ENCODE measurements around the gene SOCS6.

SOCS6 gene

GRCh38 chr18:70295192-70296188 lies 6.6 kb downstream of the SOCS6 start:
- no peak overlapping the region for H3K4me3 ChIP-seq (IDR thresholded peaks at IDR 0.05; ENCODE audit: insufficient read depth, low read depth, low read length)
- H3K9ac ChIP-seq, result no peak overlapping the region
- TF ChIP-seq, protein P1, sequence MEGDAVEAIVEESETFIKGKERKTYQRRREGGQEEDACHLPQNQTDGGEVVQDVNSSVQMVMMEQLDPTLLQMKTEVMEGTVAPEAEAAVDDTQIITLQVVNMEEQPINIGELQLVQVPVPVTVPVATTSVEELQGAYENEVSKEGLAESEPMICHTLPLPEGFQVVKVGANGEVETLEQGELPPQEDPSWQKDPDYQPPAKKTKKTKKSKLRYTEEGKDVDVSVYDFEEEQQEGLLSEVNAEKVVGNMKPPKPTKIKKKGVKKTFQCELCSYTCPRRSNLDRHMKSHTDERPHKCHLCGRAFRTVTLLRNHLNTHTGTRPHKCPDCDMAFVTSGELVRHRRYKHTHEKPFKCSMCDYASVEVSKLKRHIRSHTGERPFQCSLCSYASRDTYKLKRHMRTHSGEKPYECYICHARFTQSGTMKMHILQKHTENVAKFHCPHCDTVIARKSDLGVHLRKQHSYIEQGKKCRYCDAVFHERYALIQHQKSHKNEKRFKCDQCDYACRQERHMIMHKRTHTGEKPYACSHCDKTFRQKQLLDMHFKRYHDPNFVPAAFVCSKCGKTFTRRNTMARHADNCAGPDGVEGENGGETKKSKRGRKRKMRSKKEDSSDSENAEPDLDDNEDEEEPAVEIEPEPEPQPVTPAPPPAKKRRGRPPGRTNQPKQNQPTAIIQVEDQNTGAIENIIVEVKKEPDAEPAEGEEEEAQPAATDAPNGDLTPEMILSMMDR (conservative IDR thresholded peaks at IDR 0.05; ENCODE audit: low read depth, low read length), result no peak
- H4K20me1 ChIP-seq (ENCODE audit: insufficient read depth), result peaks cover 19% of the 10 kb centered on the region
- peaks cover 98% of the 10 kb centered on the region for H3K79me2 ChIP-seq (ENCODE audit: insufficient read depth, low read depth)
- no peak overlapping the region for H3K4me2 ChIP-seq
- no peak overlapping the region for H2AFZ ChIP-seq (ENCODE audit: low read depth)
- H3K27ac ChIP-seq, result no peak overlapping the region
- no peaks in the 10 kb centered on the region for H3K27me3 ChIP-seq (ENCODE audit: insufficient read depth, low read depth)
- H3K36me3 ChIP-seq (ENCODE audit: insufficient read depth), result no peaks in the 10 kb centered on the region
- peaks cover 25% of the 10 kb centered on the region for H3K4me1 ChIP-seq (ENCODE audit: low read depth, poor library complexity, severe bottlenecking)

GRCh38 chr18:70296289-70296688 lies 7.4 kb downstream of the SOCS6 start:
- H3K9ac ChIP-seq, result no peak overlapping the region
- H3K36me3 ChIP-seq (ENCODE audit: insufficient read depth), result no peaks in the 10 kb centered on the region
- TF ChIP-seq, protein P1 (conservative IDR thresholded peaks at IDR 0.05; ENCODE audit: low read depth, low read length), result no peak
- H4K20me1 ChIP-seq (ENCODE audit: insufficient read depth), result peaks cover 19% of the 10 kb centered on the region
- H3K4me2 ChIP-seq, result no peak overlapping the region
- H3K27ac ChIP-seq, result no peak overlapping the region
- peaks cover 98% of the 10 kb centered on the region for H3K79me2 ChIP-seq (ENCODE audit: insufficient read depth, low read depth)
- peaks cover 20% of the 10 kb centered on the region for H3K4me1 ChIP-seq (ENCODE audit: low read depth, poor library complexity, severe bottlenecking)
- no peaks in the 10 kb centered on the region for H3K27me3 ChIP-seq (ENCODE audit: insufficient read depth, low read depth)
- no peak overlapping the region for H2AFZ ChIP-seq (ENCODE audit: low read depth)
- H3K4me3 ChIP-seq (IDR thresholded peaks at IDR 0.05; ENCODE audit: insufficient read depth, low read depth, low read length), result no peak overlapping the region

DNA sequence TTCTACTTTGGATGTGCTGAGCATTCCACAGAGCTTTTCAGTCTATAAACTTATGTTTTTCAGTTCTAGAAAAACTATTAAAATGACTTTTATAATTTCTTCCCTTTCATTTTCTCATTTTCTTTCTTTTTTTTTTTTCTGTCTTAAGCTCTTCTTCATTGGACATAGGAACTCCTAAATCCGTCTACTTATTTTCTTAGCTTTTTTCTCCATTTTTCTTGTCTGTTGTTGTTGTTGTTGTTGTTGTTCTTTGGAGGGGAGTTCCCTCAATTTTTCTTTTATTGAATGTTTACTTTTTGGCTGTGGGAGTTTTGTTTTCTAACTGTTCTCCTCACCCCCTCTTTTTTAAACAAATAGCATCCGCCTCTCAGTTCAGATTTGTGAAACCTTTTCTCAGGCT lies 7.9 kb downstream of the SOCS6 start:
- Histone ChIP-seq H3K27ac (no peak overlapping the region), H4K20me1 (ENCODE audit: insufficient read depth) (peaks cover 19% of the 10 kb centered on the region), H3K4me1 (ENCODE audit: low read depth, poor library complexity, severe bottlenecking) (peaks cover 15% of the 10 kb centered on the region), H3K36me3 (ENCODE audit: insufficient read depth) (no peaks in the 10 kb centered on the region), H3K27me3 (ENCODE audit: insufficient read depth, low read depth) (no peaks in the 10 kb centered on the region), H2AFZ (ENCODE audit: low read depth) (no peak overlapping the region), H3K4me2 (no peak overlapping the region), H3K4me3 (IDR thresholded peaks at IDR 0.05; ENCODE audit: insufficient read depth, low read depth, low read length) (no peak overlapping the region), H3K79me2 (ENCODE audit: insufficient read depth, low read depth) (peaks cover 98% of the 10 kb centered on the region), H3K9ac (no peak overlapping the region)
- TF ChIP-seq, protein P1 (conservative IDR thresholded peaks at IDR 0.05; ENCODE audit: low read depth, low read length), result no peak

DNA sequence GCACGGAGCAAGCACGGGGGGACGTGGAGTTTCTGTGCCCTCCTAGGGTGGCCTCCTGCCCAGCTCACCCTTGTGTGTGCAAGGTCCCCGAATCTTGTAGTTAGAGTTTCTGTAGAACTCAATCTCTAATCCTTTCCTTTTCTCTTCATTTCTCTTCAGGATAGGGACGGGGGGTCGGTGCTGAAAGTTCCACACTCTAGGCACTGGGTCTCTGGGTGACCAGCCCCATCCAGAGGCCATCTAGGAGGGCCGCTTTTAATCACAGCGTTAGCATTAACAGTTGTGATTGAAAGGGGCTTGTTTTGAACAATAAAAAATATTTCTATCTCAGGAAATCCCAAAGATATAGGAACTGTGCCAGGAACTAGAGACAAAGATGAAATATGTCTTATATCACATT lies 10.5 kb downstream of the SOCS6 start:
- peaks cover 99% of the 10 kb centered on the region for H3K79me2 ChIP-seq (ENCODE audit: insufficient read depth, low read depth)
- no peak overlapping the region for H3K4me2 ChIP-seq
- H3K4me3 ChIP-seq (IDR thresholded peaks at IDR 0.05; ENCODE audit: insufficient read depth, low read depth, low read length), result no peak overlapping the region
- no peaks in the 10 kb centered on the region for H3K27me3 ChIP-seq (ENCODE audit: insufficient read depth, low read depth)
- H3K4me1 ChIP-seq (ENCODE audit: low read depth, poor library complexity, severe bottlenecking), result peaks cover 3% of the 10 kb centered on the region
- H4K20me1 ChIP-seq (ENCODE audit: insufficient read depth), result 0 out of 2 replicates have a peak, but pooled peaks cover 12% of the 10 kb centered on the region
- no peak overlapping the region for H2AFZ ChIP-seq (ENCODE audit: low read depth)
- no peaks in the 10 kb centered on the region for H3K36me3 ChIP-seq (ENCODE audit: insufficient read depth)
- H3K27ac ChIP-seq, result no peak overlapping the region
- no peak overlapping the region for H3K9ac ChIP-seq
- TF ChIP-seq, protein P1 (conservative IDR thresholded peaks at IDR 0.05; ENCODE audit: low read depth, low read length), result no peak
